HepG2 (cell line): ENCODE measurements around the gene IGF2BP1. TPM values are rescaled to one million over a fixed set of nuclear protein-coding genes. Genes with fewer than 3 reads are reported as not detected.

Source experiments
- ARHGAP35 ChIP-seq: sonication (generic); formaldehyde crosslinking; IDR thresholded peaks from 2 replicates; pipeline ENCODE4 v1.9.0; 2022; ENCODE audit warnings: mild to moderate bottlenecking, inconsistent platforms, moderate library complexity, missing genetic modification reagents, borderline replicate concordance
- BORCS8-MEF2B ChIP-seq: sonication (generic); formaldehyde crosslinking; IDR thresholded peaks from 2 replicates; pipeline ENCODE4 v1.8.0; 2022; ENCODE audit warnings: mild to moderate bottlenecking, missing genetic modification reagents
- CREBL2 ChIP-seq: sonication (generic); formaldehyde crosslinking; IDR thresholded peaks from 2 replicates; pipeline ENCODE4 v1.8.1; 2023; ENCODE audit warnings: missing genetic modification reagents, mild to moderate bottlenecking, borderline replicate concordance
- ERF ChIP-seq: IDR thresholded peaks from 2 replicates; pipeline ENCODE4 v1.6.1; 2018; ENCODE audit warnings: missing biosample characterization, missing genetic modification reagents
- HHEX ChIP-seq: IDR thresholded peaks from 2 replicates; pipeline ENCODE4 v1.6.1; 2016; ENCODE audit warnings: control low read depth
- HNRNPH1 ChIP-seq: fragments of 200-400 bp; formaldehyde crosslinking; optimal IDR thresholded peaks from 2 replicates; pipeline ENCODE3; 2017; ENCODE audit warnings: mild to moderate bottlenecking, low read depth, low read length
- JUND ChIP-seq: sonication (generic); formaldehyde crosslinking; IDR thresholded peaks from 2 replicates; pipeline ENCODE4 v1.8.0; 2022; ENCODE audit warnings: mild to moderate bottlenecking, missing genetic modification reagents
- MIER3 ChIP-seq: IDR thresholded peaks from 2 replicates; pipeline ENCODE4 v1.6.1; 2016; ENCODE audit warnings: missing compliant biosample characterization, borderline replicate concordance
- NCOR1 ChIP-seq: fragments of 200-600 bp; sonication (generic); IDR thresholded peaks from 2 replicates; pipeline ENCODE4 v1.7.0; 2017; ENCODE audit warnings: antibody characterized with exemption, low read length, borderline replicate concordance
- NPAS2 ChIP-seq: sonication (generic); formaldehyde crosslinking; IDR thresholded peaks from 2 replicates; pipeline ENCODE4 v1.8.0; 2022; ENCODE audit warnings: mild to moderate bottlenecking, missing genetic modification reagents, borderline replicate concordance
- ONECUT2 ChIP-seq: sonication (generic); formaldehyde crosslinking; IDR thresholded peaks from 2 replicates; pipeline ENCODE4 v1.4.0; 2020; ENCODE audit warnings: missing genetic modification reagents
- POLR2AphosphoS5 ChIP-seq: IDR thresholded peaks from 2 replicates; pipeline ENCODE4 v1.6.1; 2012; ENCODE audit warnings: low read depth, low read length
- RBM22 ChIP-seq: fragments of 200-400 bp; formaldehyde crosslinking; optimal IDR thresholded peaks from 2 replicates; pipeline ENCODE3; 2017; ENCODE audit warnings: mild to moderate bottlenecking, low read length, moderate library complexity
- SMARCE1 ChIP-seq: fragments of 450-650 bp; IDR thresholded peaks from 2 replicates; pipeline ENCODE4 v1.6.1; 2017; ENCODE audit warnings: borderline replicate concordance
- THYN1 ChIP-seq: sonication (generic); formaldehyde crosslinking; IDR thresholded peaks from 2 replicates; pipeline ENCODE4 v1.8.1; 2023; ENCODE audit warnings: low read depth, mild to moderate bottlenecking, moderate library complexity, missing genetic modification reagents, borderline replicate concordance
- TIGD3 ChIP-seq: sonication (generic); formaldehyde crosslinking; IDR thresholded peaks from 2 replicates; pipeline ENCODE4 v1.5.1; 2020; ENCODE audit warnings: mild to moderate bottlenecking, missing genetic modification reagents, borderline replicate concordance
- ZNF253 ChIP-seq: sonication (generic); formaldehyde crosslinking; IDR thresholded peaks from 2 replicates; pipeline ENCODE4 v1.8.0; 2022; ENCODE audit warnings: mild to moderate bottlenecking, missing genetic modification reagents, borderline replicate concordance
- ZNF337 ChIP-seq: sonication (generic); formaldehyde crosslinking; IDR thresholded peaks from 2 replicates; pipeline ENCODE4 v1.5.1; 2020; ENCODE audit warnings: missing genetic modification reagents, low read depth, mild to moderate bottlenecking, borderline replicate concordance
- ZNF510 ChIP-seq: sonication (generic); formaldehyde crosslinking; IDR thresholded peaks from 2 replicates; pipeline ENCODE4 v1.4.0; 2020; ENCODE audit warnings: low read depth, mild to moderate bottlenecking, missing genetic modification reagents
- ZNF619 ChIP-seq: sonication (generic); formaldehyde crosslinking; IDR thresholded peaks from 2 replicates; pipeline ENCODE4 v1.4.0; 2020; ENCODE audit warnings: mild to moderate bottlenecking, missing genetic modification reagents
- ZNF678 ChIP-seq: sonication (generic); formaldehyde crosslinking; IDR thresholded peaks from 2 replicates; pipeline ENCODE4 v1.4.0; 2020; ENCODE audit warnings: mild to moderate bottlenecking, missing genetic modification reagents
- ZZZ3 ChIP-seq: sonication (generic); formaldehyde crosslinking; IDR thresholded peaks from 2 replicates; pipeline ENCODE4 v1.4.0; 2020; ENCODE audit warnings: missing genetic modification reagents, mild to moderate bottlenecking, borderline replicate concordance
- polyA plus RNA-seq, 8 experiments: library from polyadenylated mRNA; depleted of rRNA in 3 of 8; stranded (reverse) in 7 of 8; unstranded in 1 of 8; fragments of >200 nt; fragmentation: Illumina TruSeq in 4 of 8; extraction: Trizol in 4 of 8; gene quantifications; 2 replicates each; pipeline versions ENCODE4 v1.2.1 to v1.2.3, GENCODE V29; 2011 to 2016; ENCODE audit warnings: low read depth in 4 of 8, missing spikeins in 1 of 8, mixed read lengths in 1 of 8; ENCODE audit not compliant: insufficient read depth in 1 of 8
- total RNA-seq, 5 experiments: library from RNA; depleted of rRNA; stranded (reverse); fragments of >200 nt; fragmentation: Illumina TruSeq; extraction: Trizol; gene quantifications; 2 replicates each; pipeline ENCODE4 v1.2.3, GENCODE V29; 2016; ENCODE audit warnings: low read depth in 1 of 5
- TF ChIP-seq, protein P1 (sequence below): sonication (generic); formaldehyde crosslinking; IDR thresholded peaks from 2 replicates; pipeline ENCODE4 v1.9.0; 2021; ENCODE audit warnings: missing genetic modification reagents, mild to moderate bottlenecking, borderline replicate concordance
- TF ChIP-seq, protein P2 (sequence below): IDR thresholded peaks from 2 replicates; pipeline ENCODE4 v1.6.1; 2016; ENCODE audit warnings: missing compliant biosample characterization, missing genetic modification reagents, borderline replicate concordance
- TF ChIP-seq, protein P3 (sequence below): sonication (generic); formaldehyde crosslinking; IDR thresholded peaks from 2 replicates; pipeline ENCODE4 v1.8.1; 2023; ENCODE audit warnings: mild to moderate bottlenecking, moderate library complexity, missing genetic modification reagents

Gene IGF2BP1
- total and polyA plus RNA-seq, 2 of the 13 experiments (the other 11 are each of a cell fraction or from before 2014, with no cell fraction given), result 29.7 to 75.1 TPM

GRCh38 chr17:48970865-48971687 lies 26.1 kb upstream of the IGF2BP1 start (continued):
- peak; percentile 88 for TF ChIP-seq NCOR1
- TF ChIP-seq POLR2AphosphoS5, result peak; percentile 77
- TF ChIP-seq NPAS2 (CRISPR knock-in tag), result no peak
- TF ChIP-seq, protein P1, sequence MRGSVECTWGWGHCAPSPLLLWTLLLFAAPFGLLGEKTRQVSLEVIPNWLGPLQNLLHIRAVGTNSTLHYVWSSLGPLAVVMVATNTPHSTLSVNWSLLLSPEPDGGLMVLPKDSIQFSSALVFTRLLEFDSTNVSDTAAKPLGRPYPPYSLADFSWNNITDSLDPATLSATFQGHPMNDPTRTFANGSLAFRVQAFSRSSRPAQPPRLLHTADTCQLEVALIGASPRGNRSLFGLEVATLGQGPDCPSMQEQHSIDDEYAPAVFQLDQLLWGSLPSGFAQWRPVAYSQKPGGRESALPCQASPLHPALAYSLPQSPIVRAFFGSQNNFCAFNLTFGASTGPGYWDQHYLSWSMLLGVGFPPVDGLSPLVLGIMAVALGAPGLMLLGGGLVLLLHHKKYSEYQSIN (CRISPR knock-in tag), result no peak
- no peak for TF ChIP-seq TIGD3 (CRISPR knock-in tag)
- no peak for TF ChIP-seq CREBL2 (CRISPR knock-in tag)
- TF ChIP-seq ONECUT2 (CRISPR knock-in tag), result no peak; the same call in 1 of the 2 replicates
- TF ChIP-seq HNRNPH1, result no peak
- TF ChIP-seq ZNF510 (CRISPR knock-in tag), result no peak
- 0 out of 2 replicates have a peak, but pooled peaks have one; percentile 15 for TF ChIP-seq THYN1 (CRISPR knock-in tag)
- no peak for TF ChIP-seq RBM22
- TF ChIP-seq ZNF678 (CRISPR knock-in tag), result no peak
- TF ChIP-seq, protein P2, sequence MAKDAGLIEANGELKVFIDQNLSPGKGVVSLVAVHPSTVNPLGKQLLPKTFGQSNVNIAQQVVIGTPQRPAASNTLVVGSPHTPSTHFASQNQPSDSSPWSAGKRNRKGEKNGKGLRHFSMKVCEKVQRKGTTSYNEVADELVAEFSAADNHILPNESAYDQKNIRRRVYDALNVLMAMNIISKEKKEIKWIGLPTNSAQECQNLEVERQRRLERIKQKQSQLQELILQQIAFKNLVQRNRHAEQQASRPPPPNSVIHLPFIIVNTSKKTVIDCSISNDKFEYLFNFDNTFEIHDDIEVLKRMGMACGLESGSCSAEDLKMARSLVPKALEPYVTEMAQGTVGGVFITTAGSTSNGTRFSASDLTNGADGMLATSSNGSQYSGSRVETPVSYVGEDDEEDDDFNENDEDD (CRISPR knock-in tag), result no peak
- TF ChIP-seq MIER3 (CRISPR knock-in tag), result peak; percentile 89; the same call in 1 of the 2 replicates
- no peak for TF ChIP-seq HHEX (CRISPR knock-in tag)
- no peak for TF ChIP-seq ARHGAP35
- no peak for TF ChIP-seq SMARCE1
- no peak; the same call in 1 of the 2 replicates for TF ChIP-seq ZNF253 (CRISPR knock-in tag)
- TF ChIP-seq ZNF337 (CRISPR knock-in tag), result peak; percentile 5; the same call in 1 of the 2 replicates
- TF ChIP-seq BORCS8-MEF2B (CRISPR knock-in tag), result peak; percentile 67
- TF ChIP-seq, protein P3, sequence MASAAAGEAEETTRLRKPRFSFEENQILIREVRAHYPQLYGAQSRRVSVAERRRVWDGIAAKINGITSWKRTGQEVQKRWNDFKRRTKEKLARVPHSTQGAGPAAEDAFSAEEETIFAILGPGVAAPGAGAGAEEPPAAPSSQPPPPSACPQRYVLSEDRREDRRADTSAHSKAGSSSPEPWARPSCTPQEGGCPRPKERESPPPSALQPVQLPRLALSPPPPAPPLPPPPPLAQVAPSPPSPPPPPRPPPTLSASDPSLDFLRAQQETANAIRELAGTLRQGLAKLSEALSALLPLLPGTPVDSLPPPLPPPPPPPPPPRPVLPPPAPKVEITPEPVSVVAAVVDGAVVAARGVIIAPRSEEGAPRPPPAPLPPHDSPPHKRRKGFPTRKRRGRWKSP (CRISPR knock-in tag), result peak; percentile 79
- TF ChIP-seq ERF, result 0 out of 2 replicates have a peak, but pooled peaks have one; percentile 65
- TF ChIP-seq ZNF619 (CRISPR knock-in tag), result no peak; the same call in 1 of the 2 replicates
- peak; percentile 80 for TF ChIP-seq JUND (CRISPR knock-in tag)
- no peak for TF ChIP-seq ZZZ3 (CRISPR knock-in tag)
